Neural progenitor cell (in vitro differentiated cells): ENCODE results near the gene COQ10A. TPM values are rescaled to one million over a fixed set of nuclear protein-coding genes. Genes with fewer than 3 reads are reported as not detected.
A peak's percentile ranks its signal among the peaks of the same experiment; 100 is the strongest.

Experiments used
- DNase-seq: peaks from one replicate; pipeline ENCODE4 v3.0.0-alpha.2; 2016; ENCODE audit warnings: low spot score
- H2AFZ ChIP-seq: fragments of 200-600 bp; sonication (generic); replicated peaks from 2 replicates; pipeline ENCODE4 v1.6.1; 2016; ENCODE audit warnings: antibody characterized with exemption
- H3F3A ChIP-seq: fragments of 200-600 bp; sonication (generic); 2 replicates; pipeline ENCODE4 v1.6.1; 2016; ENCODE audit warnings: antibody characterized with exemption, low read depth
- H3K27ac ChIP-seq: fragments of 200-600 bp; sonication (generic); 2 replicates; pipeline ENCODE4 v1.5.1; 2016; ENCODE audit warnings: mild to moderate bottlenecking
- H3K27me3 ChIP-seq: fragments of 200-600 bp; sonication (generic); 2 replicates; pipeline ENCODE4 v1.6.1; 2016; ENCODE audit warnings: mild to moderate bottlenecking, moderate library complexity
- H3K36me3 ChIP-seq: fragments of 200-600 bp; sonication (generic); 2 replicates; pipeline ENCODE4 v1.5.1; 2016
- H3K4me1 ChIP-seq: fragments of 200-600 bp; sonication (generic); 2 replicates; pipeline ENCODE4 v1.6.1; 2016; ENCODE audit warnings: mixed run types
- H3K4me2 ChIP-seq: fragments of 200-600 bp; sonication (generic); 2 replicates; pipeline ENCODE4 v1.6.1; 2016
- H3K4me3 ChIP-seq: fragments of 200-600 bp; sonication (generic); 2 replicates; pipeline ENCODE4 v1.5.1; 2016
- H3K79me2 ChIP-seq: fragments of 200-600 bp; sonication (generic); 2 replicates; pipeline ENCODE4 v1.6.1; 2016; ENCODE audit warnings: low read depth
- H3K9ac ChIP-seq: fragments of 200-600 bp; sonication (generic); 2 replicates; pipeline ENCODE4 v1.6.1; 2016
- H3K9me3 ChIP-seq: fragments of 200-600 bp; sonication (generic); 2 replicates; pipeline ENCODE4 v1.5.1; 2016; ENCODE audit warnings: low read depth
- H4K20me1 ChIP-seq: fragments of 200-600 bp; sonication (generic); 2 replicates; pipeline ENCODE4 v1.6.1; 2016; ENCODE audit warnings: low read depth
- H3K27ac Mint-ChIP-seq: 3 replicates; pipeline ENCODE4 v1.8.0; 2021; ENCODE audit warnings: mixed read lengths
- H3K27me3 Mint-ChIP-seq: 2 replicates; pipeline ENCODE4 v1.8.0; 2022; ENCODE audit warnings: low read depth, mild to moderate bottlenecking, inconsistent platforms, moderate library complexity, mixed read lengths; ENCODE audit not compliant: insufficient read depth
- H3K36me3 Mint-ChIP-seq: 3 replicates; pipeline ENCODE4 v1.8.0; 2021; ENCODE audit warnings: mixed read lengths
- H3K4me1 Mint-ChIP-seq: 3 replicates; pipeline ENCODE4 v1.8.0; 2021; ENCODE audit warnings: mixed read lengths
- H3K4me3 Mint-ChIP-seq: 3 replicates; pipeline ENCODE4 v1.8.0; 2021; ENCODE audit warnings: mild to moderate bottlenecking, moderate library complexity, mixed read lengths
- H3K9me3 Mint-ChIP-seq: 3 replicates; pipeline ENCODE4 v1.8.0; 2020; ENCODE audit warnings: mixed read lengths
- EZH2 ChIP-seq: fragments of 200-600 bp; sonication (generic); IDR thresholded peaks from 2 replicates; pipeline ENCODE4 v1.6.1; 2017; ENCODE audit warnings: antibody characterized with exemption, mild to moderate bottlenecking, moderate library complexity
- EZH2phosphoT487 ChIP-seq: fragments of 200-600 bp; sonication (generic); IDR thresholded peaks from 2 replicates; pipeline ENCODE4 v1.6.1; 2017; ENCODE audit warnings: antibody characterized with exemption
- total RNA-seq: library from RNA; depleted of rRNA; stranded (reverse); fragments of >200 nt; gene quantifications from 2 replicates; pipeline ENCODE4 v1.2.3, GENCODE V29; 2015; ENCODE audit warnings: low replicate concordance
- TF ChIP-seq, protein P1 (sequence below): fragments of 200-600 bp; sonication (generic); IDR thresholded peaks from 2 replicates; pipeline ENCODE4 v1.5.1; 2017; ENCODE audit warnings: antibody characterized with exemption, mild to moderate bottlenecking

Gene COQ10A
- total RNA-seq, 1 donor from 2014 or later, result 41.8 TPM

DNA sequence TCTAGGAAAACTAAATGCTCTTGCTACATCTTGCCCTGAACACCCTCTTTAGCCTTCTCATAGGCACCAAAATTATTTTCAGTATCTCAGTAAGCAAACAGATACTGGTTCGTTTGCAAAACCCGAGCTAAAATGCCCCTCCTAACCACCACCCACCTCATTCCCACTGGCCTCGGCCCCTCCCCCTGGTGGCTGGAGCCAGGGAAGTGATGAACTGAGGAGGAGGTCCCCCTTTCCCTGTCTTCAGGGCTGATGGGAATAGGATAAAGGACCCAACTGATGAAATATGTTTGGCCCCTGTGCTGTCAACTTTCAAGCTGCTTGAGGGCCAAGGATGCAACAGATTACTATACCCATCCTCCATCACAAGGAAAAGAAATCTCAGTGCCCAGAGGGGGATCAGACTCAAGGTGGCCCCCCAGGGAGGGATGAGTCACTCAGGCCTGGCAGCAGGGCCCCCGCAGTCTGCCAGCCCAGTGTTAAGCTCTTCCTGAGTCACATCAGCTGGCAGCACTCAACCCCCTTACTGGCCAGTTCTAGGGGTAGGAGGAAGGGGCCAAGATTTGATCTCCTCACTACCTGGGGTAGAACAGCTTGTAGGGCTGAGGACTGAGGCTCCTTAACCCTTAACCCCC lies 10.3 kb upstream of the COQ10A start:
- TF ChIP-seq EZH2, result no peak
- TF ChIP-seq EZH2phosphoT487, result no peak
- TF ChIP-seq, protein P1, sequence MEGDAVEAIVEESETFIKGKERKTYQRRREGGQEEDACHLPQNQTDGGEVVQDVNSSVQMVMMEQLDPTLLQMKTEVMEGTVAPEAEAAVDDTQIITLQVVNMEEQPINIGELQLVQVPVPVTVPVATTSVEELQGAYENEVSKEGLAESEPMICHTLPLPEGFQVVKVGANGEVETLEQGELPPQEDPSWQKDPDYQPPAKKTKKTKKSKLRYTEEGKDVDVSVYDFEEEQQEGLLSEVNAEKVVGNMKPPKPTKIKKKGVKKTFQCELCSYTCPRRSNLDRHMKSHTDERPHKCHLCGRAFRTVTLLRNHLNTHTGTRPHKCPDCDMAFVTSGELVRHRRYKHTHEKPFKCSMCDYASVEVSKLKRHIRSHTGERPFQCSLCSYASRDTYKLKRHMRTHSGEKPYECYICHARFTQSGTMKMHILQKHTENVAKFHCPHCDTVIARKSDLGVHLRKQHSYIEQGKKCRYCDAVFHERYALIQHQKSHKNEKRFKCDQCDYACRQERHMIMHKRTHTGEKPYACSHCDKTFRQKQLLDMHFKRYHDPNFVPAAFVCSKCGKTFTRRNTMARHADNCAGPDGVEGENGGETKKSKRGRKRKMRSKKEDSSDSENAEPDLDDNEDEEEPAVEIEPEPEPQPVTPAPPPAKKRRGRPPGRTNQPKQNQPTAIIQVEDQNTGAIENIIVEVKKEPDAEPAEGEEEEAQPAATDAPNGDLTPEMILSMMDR, result peak; percentile 24
- Mint-ChIP-seq H3K4me3 (peak overlapping the region; percentile 98), H3K36me3 (peaks cover 29% of the 10 kb centered on the region), H3K4me1 (peaks cover 18% of the 10 kb centered on the region), H3K27me3 (peaks cover 5% of the 10 kb centered on the region), H3K9me3 (no peaks in the 10 kb centered on the region), H3K27ac (no peak overlapping the region)
- Histone ChIP-seq H3F3A (peaks cover 19% of the 10 kb centered on the region), H3K9ac (no peak overlapping the region), H3K79me2 (peaks cover 30% of the 10 kb centered on the region), H3K27ac (no peak overlapping the region), H3K36me3 (no peaks in the 10 kb centered on the region), H4K20me1 (peaks cover 25% of the 10 kb centered on the region), H3K4me3 (peak overlapping the region; percentile 100), H3K4me2 (peak overlapping the region; percentile 100), H3K27me3 (no peaks in the 10 kb centered on the region), H3K4me1 (peaks cover 17% of the 10 kb centered on the region), H3K9me3 (no peaks in the 10 kb centered on the region), H2AFZ (no peak overlapping the region)
- DNase-seq, result peak; percentile 27

- DNase-seq, result no peak
- no peak overlapping the region for H3K27ac Mint-ChIP-seq
- peaks cover 24% of the 10 kb centered on the region for H3K36me3 Mint-ChIP-seq
- no peaks in the 10 kb centered on the region for H3K36me3 ChIP-seq
- H3K9ac ChIP-seq, result peak overlapping the region; percentile 95
- H3K4me3 ChIP-seq, result peak overlapping the region; percentile 100
- peak overlapping the region; percentile 98 for H3K4me3 Mint-ChIP-seq
- H3K9me3 Mint-ChIP-seq, result no peaks in the 10 kb centered on the region
- no peak for TF ChIP-seq EZH2phosphoT487
- TF ChIP-seq, protein P1, result no peak
- no peak for TF ChIP-seq EZH2
- H3F3A ChIP-seq, result peaks cover 22% of the 10 kb centered on the region
- H3K27me3 Mint-ChIP-seq, result peaks cover 5% of the 10 kb centered on the region
- H3K27me3 ChIP-seq, result no peaks in the 10 kb centered on the region
- H3K27ac ChIP-seq, result no peak overlapping the region
- peaks cover 17% of the 10 kb centered on the region for H3K4me1 ChIP-seq
- peak overlapping the region; percentile 100 for H3K4me2 ChIP-seq
- H4K20me1 ChIP-seq, result peaks cover 25% of the 10 kb centered on the region
- no peaks in the 10 kb centered on the region for H3K9me3 ChIP-seq
- H2AFZ ChIP-seq, result no peak overlapping the region
- H3K79me2 ChIP-seq, result peaks cover 30% of the 10 kb centered on the region
- H3K4me1 Mint-ChIP-seq, result peaks cover 18% of the 10 kb centered on the region
Measured at GRCh38 chr12:56257071-56257470, 9.7 kb upstream of the COQ10A start.

DNA sequence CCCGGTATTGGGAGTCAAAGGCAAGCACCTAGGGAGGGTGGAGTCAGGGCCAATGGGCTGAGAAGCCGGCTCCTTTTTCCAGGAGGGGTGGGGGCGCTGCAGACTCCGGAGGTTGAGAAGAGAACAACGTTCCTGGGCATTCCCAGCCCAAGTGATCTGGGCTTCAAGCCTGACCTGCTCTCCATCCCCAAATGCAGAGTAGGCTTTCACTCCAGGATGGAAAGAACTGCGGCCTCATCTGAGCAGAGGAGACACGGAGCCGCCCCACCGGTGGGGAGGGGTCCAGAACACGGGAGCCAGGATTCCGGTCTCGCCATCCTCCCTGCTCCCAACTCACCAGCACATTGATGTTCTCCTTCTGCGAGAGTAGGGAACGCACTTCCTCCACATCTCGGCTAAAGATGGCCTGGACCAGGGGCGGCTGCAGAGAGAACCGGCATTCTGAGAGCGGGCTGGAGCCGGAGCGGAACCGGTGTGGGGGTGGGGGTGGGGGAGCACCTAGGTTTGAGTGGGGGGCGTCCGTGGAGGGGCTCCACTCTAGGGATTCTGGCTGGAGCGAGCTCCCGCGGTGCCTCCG lies 9.2 kb upstream of the COQ10A start:
- no peaks in the 10 kb centered on the region for H3K9me3 ChIP-seq
- H3K79me2 ChIP-seq, result peaks cover 30% of the 10 kb centered on the region
- no peaks in the 10 kb centered on the region for H3K27me3 ChIP-seq
- DNase-seq, result peak; percentile 78
- no peaks in the 10 kb centered on the region for H3K9me3 Mint-ChIP-seq
- H3K4me3 Mint-ChIP-seq, result peak overlapping the region; percentile 98
- peaks cover 22% of the 10 kb centered on the region for H3F3A ChIP-seq
- H3K4me2 ChIP-seq, result peak overlapping the region; percentile 100
- peaks cover 17% of the 10 kb centered on the region for H3K4me1 ChIP-seq
- TF ChIP-seq EZH2phosphoT487 (no peak), EZH2 (peak; percentile 41)
- TF ChIP-seq, protein P1, result peak; percentile 31
- H3K27me3 Mint-ChIP-seq, result peaks cover 5% of the 10 kb centered on the region
- no peaks in the 10 kb centered on the region for H3K36me3 ChIP-seq
- peak overlapping the region; percentile 46 for H3K27ac ChIP-seq
- H2AFZ ChIP-seq, result peak overlapping the region; percentile 92
- peaks cover 24% of the 10 kb centered on the region for H3K36me3 Mint-ChIP-seq
- peak overlapping the region; percentile 77 for H3K27ac Mint-ChIP-seq
- H4K20me1 ChIP-seq, result peaks cover 25% of the 10 kb centered on the region
- peak overlapping the region; percentile 95 for H3K9ac ChIP-seq
- H3K4me3 ChIP-seq, result peak overlapping the region; percentile 100
- H3K4me1 Mint-ChIP-seq, result peaks cover 18% of the 10 kb centered on the region
